GM19025 (cell line): ENCODE results near the gene RPA3.

Experiments
- ATAC-seq: cut with Tn5 transposase; IDR thresholded peaks from one replicate; pipeline ENCODE4 v1.9.1; 2021; ENCODE audit warnings: mild to moderate bottlenecking, low read depth, moderate library complexity; ENCODE audit not compliant: unreplicated experiment

The RPA3 gene

DNA sequence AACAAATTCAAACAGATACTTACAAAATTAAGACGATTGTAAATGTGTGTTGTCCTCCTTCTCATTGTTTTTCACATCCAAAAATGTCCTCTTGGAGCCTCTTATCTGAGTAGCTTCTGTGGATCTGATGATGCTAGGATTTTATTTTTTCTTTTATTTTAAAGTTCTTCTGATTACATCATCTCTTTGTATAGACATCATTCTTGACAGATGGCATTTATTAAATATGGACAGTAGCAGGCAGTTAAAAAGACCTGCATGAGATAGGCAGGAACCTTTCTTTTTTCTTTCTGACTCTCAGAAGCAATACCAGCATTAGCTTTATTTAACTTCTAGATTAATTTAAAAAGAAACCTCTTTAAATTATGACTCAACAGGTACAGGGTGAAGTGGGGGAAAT, at the start of gene RPA3:
Gene RPA3, minus strand, starts transcription at position 116 of the 400 bp plus-strand sequence. CDS start 78,189 bp downstream, outside the sequence.
- no peak for ATAC-seq

DNA sequence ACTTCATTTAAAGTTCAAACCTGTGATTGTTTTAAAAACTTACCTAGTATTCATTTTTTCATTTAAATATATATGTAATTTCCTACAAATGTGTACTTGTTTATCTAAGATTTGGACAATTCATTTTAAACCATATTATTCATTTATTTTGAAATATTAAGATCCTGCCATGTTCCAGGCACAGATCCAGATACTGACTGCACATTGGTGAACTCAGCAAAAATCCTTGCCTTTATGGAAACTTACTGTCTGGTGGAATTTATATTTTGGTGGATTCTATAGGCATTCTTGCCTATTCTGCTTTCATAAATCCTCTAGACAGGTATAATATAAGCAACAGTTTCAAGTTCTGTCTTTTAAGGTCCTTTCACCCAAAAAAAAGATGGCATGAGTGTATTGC, 48.3 kb upstream of the RPA3 start:
- ATAC-seq: no peak

- ATAC-seq: peak; percentile 65
Observed at GRCh38 chr7:7765422-7765821, 47.0 kb upstream of the RPA3 start.

DNA sequence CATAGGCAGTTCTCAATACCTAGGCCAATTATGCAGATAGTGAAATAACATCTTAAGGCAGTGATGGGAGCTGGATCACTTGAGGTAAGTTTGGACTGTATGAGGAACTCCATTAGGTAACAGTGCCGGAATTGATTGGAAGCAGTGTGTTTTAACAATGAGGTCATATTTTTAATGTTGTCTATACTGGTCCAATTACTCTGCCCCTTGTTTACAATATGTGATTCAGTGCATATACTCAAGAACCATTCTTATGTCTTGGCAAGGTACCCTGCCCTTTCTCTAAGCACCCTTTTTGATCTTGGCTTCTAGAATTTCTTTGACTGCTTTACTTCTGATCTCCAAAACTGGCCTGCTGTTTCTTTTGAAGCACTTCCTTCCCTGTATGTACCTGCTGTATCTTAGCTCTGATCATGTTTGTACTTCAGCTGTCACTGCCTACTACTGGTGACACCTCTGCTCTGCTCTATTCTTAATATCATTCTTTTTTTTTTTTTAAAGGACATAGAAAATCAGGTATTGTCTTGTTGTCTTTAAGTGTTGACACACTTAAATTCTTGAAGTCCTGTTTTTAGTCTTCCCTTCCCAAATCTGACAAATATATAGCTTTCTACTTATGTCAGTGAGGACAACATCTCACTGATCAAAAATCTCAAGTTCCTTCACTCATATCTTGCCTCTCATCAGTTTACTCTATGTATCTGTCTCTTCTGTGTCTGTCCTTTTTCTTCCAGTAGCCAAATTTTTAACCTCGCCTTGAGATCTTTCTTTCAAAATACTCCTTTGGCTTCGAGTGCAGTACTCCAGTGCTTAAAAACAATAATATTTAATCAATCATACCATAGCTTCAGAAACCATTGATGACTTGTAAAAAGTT, 46.4 kb upstream of the RPA3 start:
- no peak for ATAC-seq

DNA sequence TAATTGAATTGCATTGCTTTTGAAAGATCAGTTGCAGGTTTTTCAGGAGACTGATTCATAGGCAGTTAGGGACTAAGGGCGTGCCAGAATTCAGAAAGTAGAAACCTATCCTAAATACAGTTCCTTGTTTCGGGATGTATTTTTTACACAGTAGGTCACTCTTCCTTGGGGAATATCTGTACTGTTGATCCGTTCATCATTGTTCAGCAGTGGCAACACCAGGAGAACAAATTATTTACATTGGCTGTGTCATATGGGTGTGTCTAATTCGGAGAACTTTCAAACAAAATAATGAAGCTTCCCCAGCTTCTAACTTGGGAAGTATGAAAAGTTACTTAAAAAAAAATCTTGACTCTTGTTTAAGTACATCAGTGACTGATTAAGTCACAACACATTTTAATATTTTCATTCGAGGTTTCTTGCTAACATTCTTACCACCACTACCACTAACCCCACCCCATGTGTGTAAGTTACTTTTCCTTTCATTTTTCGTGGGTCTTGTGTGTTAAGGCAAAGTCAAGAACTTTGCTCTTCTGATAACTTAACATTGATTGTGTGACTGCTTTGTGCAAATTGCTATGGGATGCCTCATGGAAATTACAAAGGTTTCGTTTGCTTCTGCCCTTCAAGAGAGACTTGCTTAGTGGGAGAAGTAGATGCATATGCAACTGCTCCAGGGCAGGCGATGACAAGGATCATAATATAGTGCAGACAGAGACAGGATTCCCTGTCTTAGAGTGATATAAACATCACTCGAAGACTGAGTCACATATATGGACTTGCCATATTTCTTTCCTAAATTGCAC, 43.8 kb upstream of the RPA3 start:
- ATAC-seq: no peak

DNA sequence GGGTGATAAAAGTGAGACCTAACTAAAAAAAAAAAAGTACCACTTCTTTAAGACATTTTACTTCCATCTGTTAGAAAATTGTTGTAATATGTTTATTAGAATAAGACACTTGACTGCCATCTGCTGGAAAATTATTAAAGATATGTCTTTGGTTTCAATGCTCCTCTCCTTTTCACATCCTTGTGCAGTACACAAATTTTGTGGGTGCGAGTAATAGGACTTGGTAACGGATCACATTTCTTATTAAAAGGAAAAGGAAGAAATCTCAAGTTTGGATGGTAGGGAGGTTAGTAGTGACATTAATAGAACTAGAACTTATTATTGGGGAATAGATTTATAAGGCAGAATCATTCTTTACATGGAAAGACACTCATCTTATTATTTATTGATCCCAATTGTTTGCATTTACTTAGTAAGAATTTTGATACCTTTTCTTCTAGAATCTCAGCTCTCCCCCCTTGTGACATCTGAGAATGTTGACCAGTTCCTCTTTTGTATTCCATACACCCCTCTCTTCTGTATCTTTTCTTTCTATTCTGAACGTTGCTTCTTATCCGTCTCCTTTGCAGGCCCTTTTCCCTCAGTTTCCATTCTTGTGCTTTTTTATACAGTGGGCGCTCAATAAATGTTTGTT, 43.0 kb upstream of the RPA3 start:
- no peak for ATAC-seq

- ATAC-seq: no peak
Observed at GRCh38 chr7:7757576-7757975, 39.2 kb upstream of the RPA3 start.

DNA sequence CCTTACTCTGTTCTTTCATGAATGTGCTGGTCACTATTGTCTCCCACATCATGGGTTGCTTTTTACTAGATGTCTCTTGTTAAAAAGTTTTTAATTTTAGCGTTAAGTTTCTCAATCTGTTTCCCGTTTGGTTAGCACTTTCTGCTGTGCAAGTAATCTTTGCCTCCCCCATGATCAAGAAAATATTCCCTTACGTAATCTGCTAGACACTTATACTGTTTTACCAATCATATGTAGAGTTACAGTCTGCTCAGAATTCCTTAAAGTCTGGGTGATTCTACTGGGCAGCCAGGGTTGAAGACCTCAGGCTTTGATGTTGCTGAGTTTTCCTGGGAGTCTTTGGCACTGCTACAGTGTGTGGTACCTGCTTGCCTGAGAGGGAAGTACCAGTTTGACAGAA, 38.2 kb upstream of the RPA3 start:
- no peak for ATAC-seq

- no peak for ATAC-seq
Observed at GRCh38 chr7:7751243-7752092, 33.1 kb upstream of the RPA3 start.

DNA sequence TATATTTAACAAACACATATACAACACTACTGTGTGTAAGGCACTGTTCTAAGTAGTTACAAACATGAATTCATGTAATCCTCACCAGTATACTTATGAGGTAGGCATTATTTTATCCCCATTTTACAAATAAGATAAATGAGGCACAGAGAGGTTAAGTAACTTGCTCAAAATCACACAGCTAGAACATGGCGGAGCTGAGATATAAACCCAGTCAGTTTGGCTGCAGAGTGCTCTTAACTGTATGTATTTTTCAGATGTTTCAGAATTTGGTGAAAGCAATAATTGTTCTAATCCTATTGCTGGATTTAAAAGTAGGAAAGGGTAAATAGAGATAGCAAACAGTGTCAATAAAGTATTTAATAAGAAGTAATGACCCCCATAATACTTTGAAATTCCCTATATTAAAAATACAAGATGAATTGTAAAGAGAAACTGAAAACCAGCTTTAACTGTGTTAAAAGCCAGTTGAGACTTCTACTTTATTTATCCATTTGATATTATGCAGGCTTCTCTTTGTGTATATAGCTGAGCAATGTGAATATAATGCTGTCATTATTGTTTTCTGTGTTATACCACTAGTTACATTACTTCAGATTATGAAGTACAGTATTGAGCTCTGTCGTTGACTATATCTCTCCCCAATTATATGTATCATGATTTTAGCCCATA, 32.3 kb upstream of the RPA3 start:
- no peak for ATAC-seq

DNA sequence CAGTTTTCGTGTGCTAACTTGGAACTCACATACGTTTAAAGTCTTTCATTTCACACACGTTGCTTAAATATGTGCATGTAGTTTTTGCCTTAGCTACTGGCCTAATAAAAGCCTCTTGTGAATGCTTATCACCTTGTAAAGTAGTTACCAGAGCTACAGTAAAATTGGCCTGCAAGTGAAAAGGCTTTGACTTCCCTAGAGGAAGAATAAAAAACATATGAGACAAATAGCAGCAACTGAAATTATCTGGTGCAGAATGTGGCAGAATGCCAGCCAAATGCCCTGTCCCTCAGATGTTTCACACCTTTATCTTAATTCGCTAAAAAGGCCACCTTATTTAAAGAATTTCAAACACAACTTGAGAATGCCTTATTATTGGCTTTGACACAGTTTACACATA, 28.1 kb upstream of the RPA3 start:
- no peak for ATAC-seq

GRCh38 chr7:7745966-7746365, 27.6 kb upstream of the RPA3 start:
- no peak for ATAC-seq

GRCh38 chr7:7745258-7745657, 26.9 kb upstream of the RPA3 start:
- no peak for ATAC-seq

- no peak for ATAC-seq
Observed at GRCh38 chr7:7742223-7742622, 23.8 kb upstream of the RPA3 start.

- no peak for ATAC-seq
Observed at GRCh38 chr7:7740037-7740355, 21.6 kb upstream of the RPA3 start.

DNA sequence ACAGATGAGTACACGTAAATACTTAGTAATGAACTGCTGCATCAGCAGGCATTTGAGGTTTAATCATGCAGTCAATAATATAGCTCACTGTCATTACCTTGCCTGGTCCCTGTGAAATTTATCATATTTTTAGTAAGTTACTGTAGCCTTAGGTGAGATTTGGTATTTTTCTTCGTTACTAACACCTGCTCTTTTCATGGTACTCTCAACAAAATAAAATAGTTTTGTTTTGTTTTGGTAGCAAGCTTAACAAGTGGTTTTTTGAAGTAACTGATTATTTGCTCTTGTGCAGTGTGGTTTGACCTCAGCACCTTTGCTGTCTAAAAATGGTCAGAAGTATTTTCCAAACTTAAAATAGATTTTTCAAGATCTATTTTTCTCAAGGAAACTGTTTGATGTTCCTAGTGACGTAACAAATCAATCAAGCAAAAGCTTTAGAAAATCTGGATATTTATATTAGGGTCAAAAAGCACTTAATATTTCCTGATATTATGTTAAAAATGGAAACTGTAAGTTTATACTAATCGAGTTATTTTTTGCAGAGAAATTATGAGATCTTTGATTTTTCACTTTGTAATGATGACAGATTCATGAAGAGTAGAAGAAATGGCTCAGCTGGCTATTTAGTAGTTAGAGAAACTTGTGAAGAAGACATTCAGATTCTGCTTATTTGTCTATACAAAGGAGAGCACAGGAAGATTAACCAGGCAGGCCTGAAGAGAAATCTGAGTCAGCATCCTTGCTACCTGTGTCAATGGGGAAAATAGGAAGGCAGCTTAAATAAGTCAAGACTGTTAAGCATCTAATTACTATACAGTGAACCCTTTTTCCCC, 21.0 kb upstream of the RPA3 start:
- ATAC-seq: peak; percentile 66

GRCh38 chr7:7738622-7739021, 20.2 kb upstream of the RPA3 start:
- no peak for ATAC-seq

- ATAC-seq: no peak
Observed at GRCh38 chr7:7738177-7738576, 19.8 kb upstream of the RPA3 start.

- no peak for ATAC-seq
Observed at GRCh38 chr7:7737674-7738073, 19.3 kb upstream of the RPA3 start.
